BJ (cell line): ENCODE results near the gene TARP.
"Not testable (repeated sequence)": the region's sequence is repeated elsewhere in the genome, so short reads cannot be mapped to it uniquely, and the experiment has no call there.

ENCODE experiments used
- CTCF ChIA-PET: fragments of 350-600 bp; formaldehyde crosslinking; extraction: SDS; loops from one replicate; lab custom pipeline; 2021; ENCODE audit warnings: antibody characterized with exemption, inconsistent platforms; lab: Yijun Ruan, JAX
- POLR2A ChIA-PET: fragments of 300-600 bp; sonication (Branson Sonifier 250); formaldehyde crosslinking; extraction: SDS; loops from one replicate; lab custom pipeline; 2021; ENCODE audit warnings: antibody characterized with exemption; lab: Charles Lee
- DNase-seq: peaks from one replicate; pipeline ENCODE4 v3.0.0-alpha.2; 2011; ENCODE audit warnings: low read depth
- H3K27me3 ChIP-seq: 2 replicates; pipeline ENCODE4 v1.6.0; 2011; ENCODE audit warnings: low read length; ENCODE audit not compliant: control insufficient read depth, insufficient read depth
- H3K36me3 ChIP-seq: 2 replicates; pipeline ENCODE4 v1.5.1; 2011; ENCODE audit warnings: low read length; ENCODE audit not compliant: control insufficient read depth, insufficient read depth
- H3K4me3 ChIP-seq: 2 replicates; pipeline ENCODE4 v1.5.1; 2011; ENCODE audit warnings: low read depth, mild to moderate bottlenecking, control low read depth, low read length
- TF ChIP-seq, protein P1 (sequence below): IDR thresholded peaks from 2 replicates; pipeline ENCODE4 v1.5.1; 2011; ENCODE audit warnings: low read depth, mild to moderate bottlenecking, control low read depth, inconsistent platforms, low read length, moderate library complexity; ENCODE audit not compliant: insufficient read depth

Gene TARP

DNA sequence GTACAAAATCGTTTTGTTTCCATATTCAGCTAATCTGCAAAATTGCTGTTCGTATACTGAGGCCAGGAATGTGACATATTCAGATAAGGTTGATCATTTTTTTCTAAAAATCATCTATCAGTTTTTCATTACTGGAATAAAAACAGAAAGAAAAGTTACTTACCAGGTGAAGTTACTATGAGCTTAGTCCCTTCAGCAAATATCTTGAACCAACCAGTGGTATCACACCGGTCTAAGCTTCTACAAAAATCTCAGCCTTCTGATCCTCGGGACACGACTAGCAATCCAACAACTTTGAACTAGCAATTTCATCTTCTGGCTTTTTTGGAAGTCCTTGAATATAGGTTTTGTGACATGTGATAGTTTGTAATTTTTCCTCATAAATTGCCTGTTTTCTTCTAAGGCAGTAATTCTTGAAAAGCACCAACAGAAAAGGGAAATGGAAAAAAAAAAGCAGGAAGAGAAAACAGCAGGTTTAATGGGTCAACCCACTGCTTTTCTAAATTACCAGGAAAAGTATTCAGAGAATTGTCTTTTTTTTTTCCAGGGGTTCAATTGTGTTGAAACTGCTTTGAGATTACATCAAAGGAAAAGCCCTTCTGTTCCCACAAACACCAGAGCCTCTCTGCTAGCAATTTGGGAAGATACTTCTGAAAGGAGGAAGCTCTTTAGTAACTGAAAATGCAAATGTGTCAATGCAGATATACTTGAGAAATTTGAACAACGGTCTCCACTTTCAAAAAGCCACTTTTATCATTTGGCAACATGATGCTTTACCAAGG lies 2.9 kb upstream of the TARP start:
- Histone ChIP-seq H3K36me3 (no peaks in the 10 kb centered on the region), H3K27me3 (no peaks in the 10 kb centered on the region), H3K4me3 (no peak overlapping the region)
- no peak for DNase-seq
- CTCF ChIA-PET, result interaction anchor here (0.6 to 0.8 kb wide), 2 partner anchors 60 to 80 kb away, joined by 3 to 4 read pairs; no protein-coding TSS in a partner anchor
- POLR2A ChIA-PET, result no interaction called here
- TF ChIP-seq, protein P1, sequence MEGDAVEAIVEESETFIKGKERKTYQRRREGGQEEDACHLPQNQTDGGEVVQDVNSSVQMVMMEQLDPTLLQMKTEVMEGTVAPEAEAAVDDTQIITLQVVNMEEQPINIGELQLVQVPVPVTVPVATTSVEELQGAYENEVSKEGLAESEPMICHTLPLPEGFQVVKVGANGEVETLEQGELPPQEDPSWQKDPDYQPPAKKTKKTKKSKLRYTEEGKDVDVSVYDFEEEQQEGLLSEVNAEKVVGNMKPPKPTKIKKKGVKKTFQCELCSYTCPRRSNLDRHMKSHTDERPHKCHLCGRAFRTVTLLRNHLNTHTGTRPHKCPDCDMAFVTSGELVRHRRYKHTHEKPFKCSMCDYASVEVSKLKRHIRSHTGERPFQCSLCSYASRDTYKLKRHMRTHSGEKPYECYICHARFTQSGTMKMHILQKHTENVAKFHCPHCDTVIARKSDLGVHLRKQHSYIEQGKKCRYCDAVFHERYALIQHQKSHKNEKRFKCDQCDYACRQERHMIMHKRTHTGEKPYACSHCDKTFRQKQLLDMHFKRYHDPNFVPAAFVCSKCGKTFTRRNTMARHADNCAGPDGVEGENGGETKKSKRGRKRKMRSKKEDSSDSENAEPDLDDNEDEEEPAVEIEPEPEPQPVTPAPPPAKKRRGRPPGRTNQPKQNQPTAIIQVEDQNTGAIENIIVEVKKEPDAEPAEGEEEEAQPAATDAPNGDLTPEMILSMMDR, result no peak

DNA sequence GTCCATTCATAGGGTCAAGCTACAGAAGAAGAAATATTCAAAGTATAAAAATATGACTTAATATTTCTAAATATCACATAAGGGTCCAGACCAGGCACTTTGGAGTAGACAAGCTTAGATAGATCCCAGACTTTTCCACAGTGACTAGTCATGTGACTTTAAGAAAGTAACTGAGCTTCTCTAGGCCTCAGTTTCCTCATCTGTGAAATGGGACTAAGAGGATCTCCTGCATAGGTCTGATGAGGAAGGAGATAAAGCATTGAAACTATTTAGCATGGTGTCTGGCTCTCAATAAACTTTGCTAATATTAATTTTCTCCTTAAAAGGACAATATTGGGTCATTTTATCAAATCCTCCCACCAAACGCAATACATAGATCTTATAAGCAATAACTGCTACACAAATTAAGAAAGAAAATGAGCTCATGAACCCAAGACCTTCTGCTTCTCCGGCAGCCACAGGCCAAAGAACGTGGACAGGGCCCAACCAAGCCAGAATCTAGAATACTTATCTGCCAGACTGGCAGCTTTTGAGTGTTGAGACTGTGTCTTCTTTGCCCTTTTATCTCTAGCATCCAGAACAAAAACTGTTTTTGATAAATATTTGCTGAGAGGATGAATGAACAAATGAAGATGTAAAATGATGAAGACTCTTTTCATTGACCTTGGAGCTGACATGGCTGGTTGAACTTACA lies 1.6 kb upstream of the TARP start:
- POLR2A ChIA-PET, result no interaction called here

DNA sequence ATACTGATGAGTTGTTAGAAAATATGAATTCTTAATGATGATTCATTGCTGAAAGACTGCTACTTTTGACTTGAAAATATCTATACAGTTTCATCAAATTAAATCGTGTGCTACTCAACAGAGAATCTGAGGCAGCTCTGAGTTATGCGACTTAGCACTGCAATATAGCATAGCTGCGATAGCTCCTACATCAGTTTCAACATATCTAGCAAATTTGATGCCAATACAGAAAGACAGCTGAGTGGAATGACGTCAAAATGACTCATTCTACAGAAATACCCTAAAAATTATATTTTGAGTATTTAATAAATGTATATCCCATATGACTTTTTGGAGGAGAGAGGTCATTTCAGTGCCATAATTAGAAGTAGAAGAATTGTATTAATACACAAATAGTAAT lies 1.1 kb upstream of the TARP start:
- ChIA-PET POLR2A (no interaction called here), CTCF (interaction anchor here (0.9 to 1.0 kb wide), 2 partner anchors 15 to 16 kb away, joined by 4 to 5 read pairs; no protein-coding TSS in a partner anchor)
- Histone ChIP-seq H3K4me3 (no peak overlapping the region), H3K27me3 (no peaks in the 10 kb centered on the region), H3K36me3 (no peaks in the 10 kb centered on the region)
- DNase-seq, result no peak
- TF ChIP-seq, protein P1, result no peak

More for the DNA sequence above, 1.6 kb upstream of the TARP start:
- H3K27me3 ChIP-seq, result no peaks in the 10 kb centered on the region
- no peak for DNase-seq
- CTCF ChIA-PET, result interaction anchor here (0.8 to 0.9 kb wide), 2 partner anchors 16 to 59 kb away, joined by 4 to 5 read pairs; no protein-coding TSS in a partner anchor
- TF ChIP-seq, protein P1, result no peak
- no peaks in the 10 kb centered on the region for H3K36me3 ChIP-seq
- no peak overlapping the region for H3K4me3 ChIP-seq

DNA sequence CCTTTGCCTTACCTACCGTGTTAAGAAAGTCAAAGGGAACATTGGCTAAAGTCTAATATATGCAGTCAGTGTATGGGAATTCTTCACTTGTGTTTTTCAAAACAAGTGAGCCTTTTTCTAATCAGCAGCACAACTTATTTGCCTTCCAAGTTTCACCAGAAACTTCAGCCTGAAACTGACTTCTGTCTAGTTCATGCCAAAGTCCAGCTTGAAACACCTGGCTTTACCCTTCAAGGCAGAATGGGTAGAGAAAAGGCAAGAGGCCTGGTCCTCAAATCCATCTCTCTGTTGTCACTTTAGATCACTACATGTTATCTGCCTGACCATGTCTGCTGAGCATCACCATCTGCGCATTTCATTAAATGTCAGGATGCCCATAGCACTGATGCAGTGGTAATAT lies 3.0 kb downstream of the TARP start:
- POLR2A ChIA-PET, H3K27me3 ChIP-seq, CTCF ChIA-PET, H3K4me3 ChIP-seq, H3K36me3 ChIP-seq, DNase-seq: not testable (repeated sequence)

DNA sequence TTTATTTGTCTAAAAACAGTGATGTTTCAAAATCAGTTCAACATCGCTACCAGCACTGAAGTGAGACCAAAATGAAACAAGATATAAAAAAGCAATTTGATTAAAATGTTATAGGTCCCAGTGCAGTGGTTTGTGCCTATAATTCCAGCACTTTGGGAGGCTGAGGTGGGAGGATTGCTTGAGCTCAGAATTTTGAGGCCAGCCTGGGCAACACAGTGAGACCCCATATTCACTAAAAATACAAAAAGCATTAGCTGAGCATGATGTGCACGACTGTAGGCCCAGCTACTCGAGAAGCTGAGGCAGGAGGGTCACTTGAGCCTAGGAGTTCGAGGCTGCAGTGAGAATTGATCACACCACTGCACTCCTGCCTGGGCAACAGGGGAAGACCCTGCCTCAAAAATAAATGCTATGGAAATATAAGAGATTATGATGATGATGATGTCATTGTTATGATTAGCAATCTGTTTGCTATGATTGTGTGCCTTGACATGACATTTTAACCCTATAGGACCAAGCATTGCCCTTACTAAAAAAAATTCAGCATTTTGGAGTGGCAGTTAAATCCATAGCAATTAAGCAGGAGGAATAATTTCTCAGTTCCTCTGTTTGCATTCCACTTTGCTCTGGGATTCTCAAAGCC lies 3.6 kb downstream of the TARP start:
- DNase-seq, H3K27me3 ChIP-seq, H3K4me3 ChIP-seq, H3K36me3 ChIP-seq, CTCF ChIA-PET, POLR2A ChIA-PET: not testable (repeated sequence)

DNA sequence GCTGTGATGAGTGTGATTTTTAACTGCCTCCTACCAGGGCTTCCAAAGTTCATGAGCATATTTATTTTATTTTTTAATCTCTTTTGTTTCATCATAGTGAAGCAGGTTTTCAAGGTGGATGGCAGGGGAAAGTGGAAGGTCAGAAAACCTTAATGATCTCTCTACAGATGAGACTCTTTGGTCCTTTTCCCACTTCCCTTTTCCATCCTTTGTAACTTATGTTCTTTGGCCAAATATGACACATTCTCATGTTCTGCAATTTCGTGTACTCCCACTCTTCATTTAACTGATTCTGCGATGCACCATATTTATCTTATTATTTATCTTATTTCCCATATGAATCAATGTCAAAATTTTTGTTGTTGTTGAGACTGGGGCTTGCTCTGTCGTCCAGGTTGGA lies 7.5 kb downstream of the TARP start:
- CTCF ChIA-PET, H3K27me3 ChIP-seq, DNase-seq, POLR2A ChIA-PET, H3K36me3 ChIP-seq, H3K4me3 ChIP-seq: not testable (repeated sequence)

DNA sequence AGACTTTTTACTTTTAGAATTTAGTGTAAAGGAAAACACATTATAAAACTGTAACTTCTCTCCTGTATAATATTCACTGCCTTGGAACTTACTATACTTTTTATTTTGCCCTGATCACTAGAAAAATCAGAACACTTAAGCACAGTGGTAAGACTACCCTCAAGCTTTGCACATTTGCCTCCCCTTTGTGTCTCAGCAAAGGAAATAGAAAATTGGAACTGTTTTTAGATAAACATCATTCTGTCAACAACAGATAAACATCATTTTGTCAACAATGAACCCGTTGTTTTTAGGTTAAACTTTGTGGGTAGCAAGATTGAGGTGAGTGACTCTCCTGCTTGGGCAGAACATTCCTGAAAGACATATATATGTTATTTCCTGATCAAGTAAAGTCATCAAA lies 8.8 kb downstream of the TARP start:
- H3K27me3 ChIP-seq, CTCF ChIA-PET, DNase-seq, H3K4me3 ChIP-seq, H3K36me3 ChIP-seq, POLR2A ChIA-PET: not testable (repeated sequence)

DNA sequence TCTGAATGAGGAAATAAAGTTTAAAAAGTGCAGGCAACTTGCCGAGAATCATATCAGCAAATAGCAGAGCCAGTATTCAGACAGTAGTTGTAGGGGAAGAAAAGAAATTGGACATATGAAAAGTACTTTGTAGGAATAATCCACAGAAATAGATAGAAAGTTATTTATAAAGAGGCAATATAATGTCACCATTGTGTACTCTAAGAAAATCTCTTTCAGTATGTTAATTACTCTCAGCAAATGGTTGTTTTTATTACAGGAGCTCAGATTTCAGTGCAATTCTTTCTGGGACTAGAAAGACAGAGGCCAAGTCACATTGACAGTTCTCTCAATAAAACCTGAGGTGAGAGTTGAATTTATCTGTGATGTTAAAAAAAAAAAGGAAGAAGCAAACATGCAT lies 10.2 kb downstream of the TARP start:
- H3K4me3 ChIP-seq, POLR2A ChIA-PET, H3K27me3 ChIP-seq, CTCF ChIA-PET, H3K36me3 ChIP-seq, DNase-seq: not testable (repeated sequence)
